Common myeloid progenitor, CD34-positive (primary cell): ENCODE data around the gene NCSTN.

Experiments
- CTCF ChIA-PET: fragments of 350-600 bp; sonication (Branson Sonifier 250); formaldehyde crosslinking; loops from one replicate; lab custom pipeline; 2021; ENCODE audit warnings: antibody characterized with exemption; lab: Charles Lee
- POLR2A ChIA-PET: fragments of 350-600 bp; sonication (Branson Sonifier 250); formaldehyde crosslinking; loops from one replicate; lab custom pipeline; 2021; ENCODE audit warnings: antibody characterized with exemption; lab: Charles Lee
- DNase-seq, 3 donors: peaks; one replicate each; pipeline versions ENCODE4 v3.0.0 to v3.0.0-alpha.2; 2013
- H3K27ac ChIP-seq, 2 experiments: 1 replicate in 1 of 2; 2 replicates in 1 of 2; pipeline ENCODE4 v1.7.0; 2013; ENCODE audit warnings: inconsistent platforms in 2 of 2, low read length in 2 of 2, mild to moderate bottlenecking in 2 of 2, low read depth in 1 of 2, moderate library complexity in 1 of 2; ENCODE audit not compliant: severe bottlenecking in 2 of 2, insufficient read depth in 1 of 2, poor library complexity in 1 of 2
- H3K27me3 ChIP-seq, 5 experiments: replicated peaks in 2 of 5; 1 replicate in 3 of 5; 2 replicates in 2 of 5; pipeline versions ENCODE4 v1.6.1 to v1.7.0; 2013; ENCODE audit warnings: low read length in 4 of 5, mild to moderate bottlenecking in 2 of 5, moderate library complexity in 2 of 5, inconsistent platforms in 1 of 5; ENCODE audit not compliant: insufficient read depth in 5 of 5, control insufficient read depth in 4 of 5
- H3K36me3 ChIP-seq, 4 experiments: 1 replicate in 2 of 4; 2 replicates in 2 of 4; pipeline versions ENCODE4 v1.6.1 to v1.7.0; 2013; ENCODE audit warnings: low read length in 3 of 4, control low read depth in 1 of 4, mild to moderate bottlenecking in 1 of 4; ENCODE audit not compliant: control insufficient read depth in 4 of 4, insufficient read depth in 4 of 4
- H3K4me1 ChIP-seq, 4 experiments: 1 replicate in 3 of 4; 2 replicates in 1 of 4; pipeline versions ENCODE4 v1.6.1 to v1.7.1; 2013; ENCODE audit warnings: low read length in 3 of 4, mild to moderate bottlenecking in 3 of 4, control low read depth in 1 of 4, inconsistent platforms in 1 of 4, moderate library complexity in 1 of 4; ENCODE audit not compliant: control insufficient read depth in 4 of 4, insufficient read depth in 4 of 4; ENCODE audit errors: control extremely low read depth in 1 of 4
- H3K4me3 ChIP-seq, 7 experiments: 1 replicate in 4 of 7; 2 replicates in 3 of 7; pipeline versions ENCODE4 v1.5.1 to v1.7.0; 2013; ENCODE audit warnings: mild to moderate bottlenecking in 7 of 7, low read length in 6 of 7, moderate library complexity in 6 of 7, inconsistent platforms in 2 of 7, low read depth in 2 of 7, control low read depth in 1 of 7; ENCODE audit not compliant: insufficient read depth in 4 of 7, control insufficient read depth in 1 of 7; ENCODE audit errors: extremely low read depth in 1 of 7
- H3K9me3 ChIP-seq, 5 experiments: 1 replicate in 4 of 5; 2 replicates in 1 of 5; pipeline versions ENCODE4 v1.6.1 to v1.7.1; 2013; ENCODE audit warnings: low read length in 4 of 5, mild to moderate bottlenecking in 2 of 5, inconsistent platforms in 1 of 5, low read depth in 1 of 5, moderate library complexity in 1 of 5; ENCODE audit not compliant: control insufficient read depth in 4 of 5, insufficient read depth in 2 of 5; ENCODE audit errors: control extremely low read depth in 1 of 5
- WGBS: methylation state at CpG from one replicate; pipeline ENCODE4 v1.1.5; 2013; ENCODE audit not compliant: insufficient coverage; 5-methylcytosine and 5-hydroxymethylcytosine counted together

Gene NCSTN

DNA sequence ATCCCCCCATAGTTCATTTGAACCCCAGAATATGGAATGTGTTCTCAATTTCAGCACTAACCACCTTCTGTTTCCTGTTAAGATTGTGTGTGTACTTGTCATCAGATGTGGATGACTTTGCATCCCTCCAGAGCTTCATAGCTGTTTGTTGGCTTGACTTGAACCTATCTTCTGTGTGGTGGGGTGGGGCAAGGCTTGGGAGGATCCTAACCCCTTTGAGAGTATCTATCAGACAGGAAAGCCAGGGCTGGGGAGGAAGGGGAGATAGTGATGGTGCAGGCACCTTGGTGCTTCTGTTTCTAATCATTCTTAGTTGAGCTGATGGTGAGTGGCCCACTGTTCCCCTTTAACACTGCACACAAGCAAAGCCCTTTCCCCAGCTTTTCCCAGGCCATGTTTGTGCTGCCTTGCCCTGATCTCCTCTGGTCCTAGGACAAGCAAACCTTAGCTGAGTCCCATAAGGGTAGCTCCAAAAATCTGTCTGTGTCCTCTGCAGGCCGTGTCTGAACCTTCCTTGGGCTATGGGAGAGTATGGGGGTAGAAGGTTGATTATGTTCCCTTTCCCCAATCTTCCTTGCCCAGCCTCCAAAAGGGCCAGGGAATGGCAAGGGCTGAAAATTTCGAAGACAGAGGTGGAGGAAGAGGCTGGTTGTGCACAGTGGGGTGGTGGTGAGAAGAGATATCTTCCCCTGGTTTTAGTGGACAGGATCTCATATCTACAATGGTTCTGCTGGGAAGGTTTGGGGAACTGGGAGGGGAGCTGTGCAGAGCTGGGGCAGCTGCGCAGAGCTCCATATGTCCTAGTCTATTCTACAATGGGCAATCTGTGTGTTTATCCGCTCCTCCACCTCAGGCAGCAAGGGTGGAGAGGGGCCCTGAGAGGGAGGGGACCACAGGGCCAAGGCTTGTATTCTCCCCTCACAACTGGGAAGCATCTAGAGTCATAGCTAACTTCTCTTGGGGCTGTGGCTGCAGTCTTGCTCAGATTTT lies 25.0 kb downstream of the NCSTN start:
- POLR2A ChIA-PET = interaction anchor here (0.5 to 0.7 kb wide), 2 partner anchors 10 to 113 kb away, joined by 3 read pairs; no protein-coding TSS in a partner anchor
- DNase-seq = peak; percentile 52 to 94 (median 91)
- no peak overlapping the region for H3K27ac ChIP-seq
- CTCF ChIA-PET = interaction anchor here (0.8 to 26.0 kb wide), 9 partner anchors 9 to 77 kb away, joined by 3 to 437 read pairs (median 6); no protein-coding TSS in a partner anchor
- peaks cover 2 to 17% (median 13%) of the 10 kb centered on the region in 4 experiments for H3K4me1 ChIP-seq
- H3K36me3 ChIP-seq = no peaks in the 10 kb centered on the region
- H3K27me3 ChIP-seq = no peaks in the 10 kb centered on the region
- no peak overlapping the region for H3K4me3 ChIP-seq
- H3K9me3 ChIP-seq = no peaks in the 10 kb centered on the region
- 88% methylated on average over 1 of the region's 4 CpGs for whole genome bisulfite sequencing

DNA sequence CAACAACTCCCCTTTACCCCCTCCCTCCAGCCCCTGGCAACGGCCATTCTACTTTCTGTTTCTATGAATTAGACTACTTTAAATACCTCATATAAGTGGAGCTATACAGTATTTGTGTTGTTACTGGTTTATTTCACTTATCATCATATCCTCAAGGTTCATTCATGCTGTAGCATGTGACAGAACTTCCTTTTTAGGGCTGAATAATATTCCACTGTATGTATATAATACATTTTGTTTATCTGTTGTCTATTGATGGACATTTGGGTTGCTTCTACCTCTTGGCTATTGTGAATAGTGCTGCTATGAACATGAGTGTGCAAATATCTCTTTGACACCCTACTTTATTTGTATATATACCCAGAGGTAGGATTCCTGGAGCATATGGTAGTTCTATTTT lies 25.9 kb downstream of the NCSTN start:
- peak in 1 of 3 donors; percentile 8 for DNase-seq
- Histone ChIP-seq H3K27me3 (no peaks in the 10 kb centered on the region), H3K4me3 (no peak overlapping the region), H3K9me3 (no peaks in the 10 kb centered on the region), H3K27ac (no peak overlapping the region), H3K4me1 (peaks cover 2 to 17% (median 13%) of the 10 kb centered on the region in 4 experiments), H3K36me3 (no peaks in the 10 kb centered on the region)
- no CpG with 5 or more reads among the region's 1 CpG for WGBS
- ChIA-PET POLR2A (no interaction called here), CTCF (interaction anchor here (1.3 to 26.0 kb wide), 5 partner anchors 8 to 77 kb away, joined by 3 to 437 read pairs (median 7); no protein-coding TSS in a partner anchor)

GRCh38 chr1:160370561-160371345 lies 27.6 kb downstream of the NCSTN start:
- CTCF ChIA-PET = interaction anchor here (0.9 to 14.4 kb wide), 2 partner anchors 14 to 178 kb away, joined by 3 to 437 read pairs; partner anchors contain the start of gene NHLH1
- DNase-seq = no peak
- Histone ChIP-seq H3K4me3 (no peak overlapping the region), H3K36me3 (no peaks in the 10 kb centered on the region), H3K27ac (no peak overlapping the region), H3K27me3 (no peaks in the 10 kb centered on the region), H3K4me1 (peaks cover 5 to 33% (median 26%) of the 10 kb centered on the region in 4 experiments), H3K9me3 (no peaks in the 10 kb centered on the region)
- WGBS = 95% methylated on average over 38 of the region's 42 CpGs
- POLR2A ChIA-PET = no interaction called here

DNA sequence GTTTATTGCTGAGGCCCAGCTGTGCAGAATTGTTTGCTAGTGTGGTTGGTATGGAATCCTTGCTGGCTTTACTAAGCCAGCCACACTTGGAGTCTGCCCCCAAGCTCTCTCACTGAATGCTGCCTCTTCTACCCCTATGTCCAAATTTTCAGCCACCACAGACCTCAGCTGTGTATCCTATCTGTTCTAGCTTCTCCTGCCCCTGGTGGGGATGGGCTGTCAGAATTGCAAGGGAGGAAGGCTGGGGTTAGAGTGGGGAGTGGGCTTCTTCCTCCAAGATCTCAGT lies 28.1 kb downstream of the NCSTN start:
- no peak overlapping the region for H3K27ac ChIP-seq
- ChIA-PET CTCF (interaction anchor here (14.4 kb wide), 1 partner anchor 15 kb away, joined by 437 read pairs; the partner anchor contains the start of gene NHLH1), POLR2A (no interaction called here)

GRCh38 chr1:160371756-160372155 lies 28.6 kb downstream of the NCSTN start:
- 80% methylated on average over 4 of the region's 4 CpGs for WGBS
- Histone ChIP-seq H3K36me3 (no peaks in the 10 kb centered on the region), H3K9me3 (no peaks in the 10 kb centered on the region), H3K4me3 (no peak overlapping the region), H3K4me1 (peaks cover 8 to 40% (median 34%) of the 10 kb centered on the region in 4 experiments), H3K27ac (no peak overlapping the region), H3K27me3 (no peaks in the 10 kb centered on the region)
- peak in 1 of 3 donors; percentile 13 for DNase-seq
- CTCF ChIA-PET = interaction anchor here (14.4 kb wide), 1 partner anchor 15 kb away, joined by 437 read pairs; the partner anchor contains the start of gene NHLH1
- POLR2A ChIA-PET = no interaction called here

More for the DNA sequence above, 28.1 kb downstream of the NCSTN start:
- DNase-seq = no peak
- peaks cover 6 to 38% (median 32%) of the 10 kb centered on the region in 4 experiments for H3K4me1 ChIP-seq
- H3K4me3 ChIP-seq = no peak overlapping the region
- no peaks in the 10 kb centered on the region for H3K9me3 ChIP-seq
- H3K36me3 ChIP-seq = no peaks in the 10 kb centered on the region
- H3K27me3 ChIP-seq = no peaks in the 10 kb centered on the region

- DNase-seq = peak in 2 of 3 donors; percentile 19 to 31
- peaks cover 5 to 24% (median 21%) of the 10 kb centered on the region in 4 experiments for H3K4me1 ChIP-seq
- ChIA-PET POLR2A (no interaction called here), CTCF (interaction anchor here (0.6 to 14.4 kb wide), 4 partner anchors 11 to 182 kb away, joined by 3 to 437 read pairs (median 32); partner anchors contain the start of gene NHLH1)
- no peak overlapping the region for H3K4me3 ChIP-seq
- no peaks in the 10 kb centered on the region for H3K36me3 ChIP-seq
- H3K27me3 ChIP-seq = no peaks in the 10 kb centered on the region
- WGBS = 98% methylated on average over 4 of the region's 4 CpGs
- no peak overlapping the region for H3K27ac ChIP-seq
- H3K9me3 ChIP-seq = no peaks in the 10 kb centered on the region
Observed at GRCh38 chr1:160373696-160374095, 30.5 kb downstream of the NCSTN start.
